Measurements from ENCODE around the gene SLCO3A1.
A peak's percentile ranks its signal among the peaks of the same experiment; 100 is the strongest.

The SLCO3A1 gene

DNA sequence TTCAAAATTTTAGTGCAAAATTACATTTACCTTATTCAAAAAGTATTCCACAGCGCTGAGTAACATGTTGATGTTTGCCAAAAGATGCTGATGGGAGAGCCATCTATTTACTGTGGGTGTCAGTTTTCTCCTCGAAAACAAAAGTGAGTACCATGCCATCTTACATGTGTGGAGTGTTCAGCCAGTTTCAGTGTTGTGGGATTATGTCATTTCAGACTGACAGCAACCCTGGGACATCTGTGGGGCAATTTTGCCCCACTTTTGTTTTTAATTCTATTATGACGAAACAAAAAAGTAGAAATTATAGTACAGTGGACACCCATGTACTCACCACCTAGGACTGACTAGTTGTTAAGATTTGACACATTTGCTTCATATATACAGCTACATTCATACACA, 19.6 kb downstream of the SLCO3A1 start:
- Histone ChIP-seq H3K4me1 (ENCODE audit: insufficient read depth, low read length) (peaks cover 6% of the 10 kb centered on the region; the same call in 1 of the 2 replicates), H3K4me3 (ENCODE audit: low read length) (no peak overlapping the region), H3K9ac (ENCODE audit: low read depth, low read length) (no peak overlapping the region), H3K27ac (ENCODE audit: low read length) (no peak overlapping the region), H3K9me3 (ENCODE audit: insufficient read depth, low read depth, low read length) (no peaks in the 10 kb centered on the region), H3K27me3 (ENCODE audit: insufficient read depth, low read length) (no peaks in the 10 kb centered on the region), H3K36me3 (ENCODE audit: insufficient read depth, low read depth, low read length) (no peaks in the 10 kb centered on the region)

- Histone ChIP-seq H3K9ac (ENCODE audit: low read depth, low read length) (no peak overlapping the region), H3K27ac (ENCODE audit: low read length) (no peak overlapping the region), H3K36me3 (ENCODE audit: insufficient read depth, low read depth, low read length) (no peaks in the 10 kb centered on the region)
Observed at GRCh38 chr15:91874171-91874570, 20.7 kb downstream of the SLCO3A1 start.

DNA sequence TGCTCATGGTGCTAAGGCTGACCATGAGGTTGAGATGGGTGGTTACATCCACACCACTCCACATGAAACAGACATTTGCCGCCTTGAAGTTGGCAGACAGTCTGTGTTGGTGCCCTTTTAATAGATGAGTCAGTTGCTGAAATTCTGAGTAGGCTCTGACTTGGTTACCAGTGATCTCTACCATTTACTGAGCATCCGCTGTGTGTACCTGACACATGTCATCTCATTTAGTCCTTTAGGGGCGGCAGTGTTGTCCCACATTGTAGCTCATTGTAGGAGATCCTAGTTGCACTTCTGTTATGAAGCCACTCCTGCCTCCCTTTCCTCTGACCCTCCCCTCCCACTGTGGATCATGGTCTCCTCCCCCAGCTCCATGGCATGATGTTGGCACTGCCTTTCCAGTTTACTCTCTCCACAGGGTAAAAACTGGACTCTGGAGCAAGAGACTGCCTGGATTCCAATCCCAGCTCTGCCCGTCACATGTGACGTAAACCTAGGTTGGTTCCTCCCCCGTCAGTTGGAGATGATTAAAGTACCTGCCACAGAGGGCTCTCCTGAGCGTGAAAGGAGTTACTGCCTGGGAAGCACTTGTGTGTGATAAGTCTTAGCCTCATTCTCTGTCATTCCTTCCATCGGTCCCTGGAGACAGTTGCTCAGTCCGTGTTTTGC, 21.6 kb downstream of the SLCO3A1 start:
- no peak overlapping the region for H3K27ac ChIP-seq (ENCODE audit: low read length)
- H3K4me1 ChIP-seq (ENCODE audit: insufficient read depth, low read length): peaks cover 3% of the 10 kb centered on the region; the same call in 1 of the 2 replicates
- H3K9me3 ChIP-seq (ENCODE audit: insufficient read depth, low read depth, low read length): no peaks in the 10 kb centered on the region
- no peaks in the 10 kb centered on the region for H3K36me3 ChIP-seq (ENCODE audit: insufficient read depth, low read depth, low read length)
- no peak overlapping the region for H3K4me3 ChIP-seq (ENCODE audit: low read length)
- no peak overlapping the region for H3K9ac ChIP-seq (ENCODE audit: low read depth, low read length)
- no peaks in the 10 kb centered on the region for H3K27me3 ChIP-seq (ENCODE audit: insufficient read depth, low read length)

More at GRCh38 chr15:91874171-91874570, 20.7 kb downstream of the SLCO3A1 start:
- Histone ChIP-seq H3K27me3 (ENCODE audit: insufficient read depth, low read length) (no peaks in the 10 kb centered on the region), H3K9me3 (ENCODE audit: insufficient read depth, low read depth, low read length) (no peaks in the 10 kb centered on the region), H3K4me3 (ENCODE audit: low read length) (no peak overlapping the region), H3K4me1 (ENCODE audit: insufficient read depth, low read length) (peaks cover 6% of the 10 kb centered on the region; the same call in 1 of the 2 replicates)

- Histone ChIP-seq H3K27ac (ENCODE audit: low read length) (no peak overlapping the region), H3K9me3 (ENCODE audit: insufficient read depth, low read depth, low read length) (no peaks in the 10 kb centered on the region), H3K36me3 (ENCODE audit: insufficient read depth, low read depth, low read length) (no peaks in the 10 kb centered on the region), H3K4me3 (ENCODE audit: low read length) (no peak overlapping the region), H3K27me3 (ENCODE audit: insufficient read depth, low read length) (no peaks in the 10 kb centered on the region), H3K4me1 (ENCODE audit: insufficient read depth, low read length) (peaks cover 4% of the 10 kb centered on the region; the same call in 1 of the 2 replicates), H3K9ac (ENCODE audit: low read depth, low read length) (no peak overlapping the region)
Observed at GRCh38 chr15:91876187-91876586, 22.7 kb downstream of the SLCO3A1 start.

DNA sequence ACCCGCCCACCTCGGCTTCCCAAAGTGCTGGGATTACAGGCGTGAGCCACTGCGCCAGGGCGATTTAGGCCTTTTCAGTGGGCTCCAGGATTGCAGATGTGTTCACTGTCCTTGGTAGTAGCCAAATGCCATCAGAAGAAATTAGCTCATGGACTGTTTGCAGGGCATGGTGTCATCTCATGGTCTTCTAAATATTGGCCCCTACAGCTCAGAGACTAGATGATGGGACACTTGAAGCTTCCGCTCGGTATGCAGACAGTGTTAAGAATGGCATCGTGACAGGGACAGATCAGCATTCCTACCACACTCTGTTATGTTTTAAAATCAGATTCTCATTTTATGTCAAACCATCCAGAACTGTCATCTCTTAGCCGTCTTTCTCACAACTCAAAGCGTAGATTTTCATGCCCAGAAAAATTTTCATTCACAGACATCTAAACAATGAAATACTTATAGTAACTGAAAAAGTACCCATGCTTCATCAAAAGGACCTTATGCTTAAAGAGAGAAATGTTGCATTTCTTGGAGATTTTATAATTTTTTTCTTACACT, 24.9 kb downstream of the SLCO3A1 start:
- Histone ChIP-seq H3K36me3 (ENCODE audit: insufficient read depth, low read depth, low read length) (no peaks in the 10 kb centered on the region), H3K4me3 (ENCODE audit: low read length) (no peak overlapping the region), H3K27me3 (ENCODE audit: insufficient read depth, low read length) (no peaks in the 10 kb centered on the region), H3K27ac (ENCODE audit: low read length) (no peak overlapping the region), H3K9ac (ENCODE audit: low read depth, low read length) (no peak overlapping the region), H3K4me1 (ENCODE audit: insufficient read depth, low read length) (peaks cover 16% of the 10 kb centered on the region; the same call in 1 of the 2 replicates), H3K9me3 (ENCODE audit: insufficient read depth, low read depth, low read length) (no peaks in the 10 kb centered on the region)

GRCh38 chr15:91879158-91879557, 25.6 kb downstream of the SLCO3A1 start:
- H3K27me3 ChIP-seq (ENCODE audit: insufficient read depth, low read length): no peaks in the 10 kb centered on the region
- peaks cover 16% of the 10 kb centered on the region; the same call in 1 of the 2 replicates for H3K4me1 ChIP-seq (ENCODE audit: insufficient read depth, low read length)
- no peaks in the 10 kb centered on the region for H3K9me3 ChIP-seq (ENCODE audit: insufficient read depth, low read depth, low read length)
- no peak overlapping the region for H3K4me3 ChIP-seq (ENCODE audit: low read length)
- H3K9ac ChIP-seq (ENCODE audit: low read depth, low read length): no peak overlapping the region
- no peaks in the 10 kb centered on the region for H3K36me3 ChIP-seq (ENCODE audit: insufficient read depth, low read depth, low read length)
- H3K27ac ChIP-seq (ENCODE audit: low read length): no peak overlapping the region

- Histone ChIP-seq H3K4me1 (ENCODE audit: insufficient read depth, low read length) (peaks cover 16% of the 10 kb centered on the region; the same call in 1 of the 2 replicates), H3K4me3 (ENCODE audit: low read length) (no peak overlapping the region), H3K27ac (ENCODE audit: low read length) (no peak overlapping the region), H3K27me3 (ENCODE audit: insufficient read depth, low read length) (no peaks in the 10 kb centered on the region), H3K36me3 (ENCODE audit: insufficient read depth, low read depth, low read length) (no peaks in the 10 kb centered on the region), H3K9ac (ENCODE audit: low read depth, low read length) (no peak overlapping the region), H3K9me3 (ENCODE audit: insufficient read depth, low read depth, low read length) (no peaks in the 10 kb centered on the region)
Observed at GRCh38 chr15:91880373-91880772, 26.9 kb downstream of the SLCO3A1 start.

GRCh38 chr15:91881569-91882297, 28.2 kb downstream of the SLCO3A1 start:
- peaks cover 16% of the 10 kb centered on the region; the same call in 1 of the 2 replicates for H3K4me1 ChIP-seq (ENCODE audit: insufficient read depth, low read length)
- no peaks in the 10 kb centered on the region for H3K36me3 ChIP-seq (ENCODE audit: insufficient read depth, low read depth, low read length)
- H3K27me3 ChIP-seq (ENCODE audit: insufficient read depth, low read length): no peaks in the 10 kb centered on the region
- H3K4me3 ChIP-seq (ENCODE audit: low read length): peak overlapping the region; percentile 1; the same call in 1 of the 2 replicates
- H3K9ac ChIP-seq (ENCODE audit: low read depth, low read length): no peak overlapping the region
- no peak overlapping the region for H3K27ac ChIP-seq (ENCODE audit: low read length)
- H3K9me3 ChIP-seq (ENCODE audit: insufficient read depth, low read depth, low read length): no peaks in the 10 kb centered on the region

DNA sequence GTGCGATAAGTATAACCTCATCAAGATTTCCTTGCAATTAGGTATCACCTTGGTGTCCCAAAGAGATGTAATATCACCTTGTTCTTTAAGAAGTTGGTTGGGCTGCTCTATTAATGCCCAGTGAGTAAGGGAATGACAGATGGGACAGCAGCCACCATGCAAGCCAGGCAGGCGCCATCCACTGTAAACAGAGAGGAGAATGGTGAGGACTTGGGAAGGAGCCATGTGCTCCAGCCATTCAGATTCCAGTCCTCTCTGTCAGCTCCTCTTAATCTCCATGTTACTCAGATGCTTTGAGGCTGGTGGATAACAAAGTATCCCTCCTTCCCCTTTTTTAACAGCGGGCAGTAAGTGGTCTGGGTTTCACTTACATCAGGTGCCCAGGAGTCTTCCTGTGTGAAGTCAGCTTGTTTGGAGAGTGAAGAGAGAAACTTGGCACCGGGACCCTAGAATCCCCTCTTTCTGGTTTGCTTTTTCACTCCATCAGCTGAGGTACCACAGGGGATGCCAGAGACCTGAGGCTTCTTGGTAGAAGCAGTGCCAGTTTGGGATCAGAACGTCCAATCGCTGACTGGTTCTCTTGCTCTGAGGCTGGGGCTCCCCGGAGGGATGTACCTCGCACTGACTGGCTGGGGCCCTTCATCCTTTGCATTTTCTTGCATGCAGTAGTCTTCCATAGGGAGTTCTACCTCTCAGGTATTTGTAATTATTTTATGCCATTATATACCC, 29.5 kb downstream of the SLCO3A1 start:
- H3K4me3 ChIP-seq (ENCODE audit: low read length): no peak overlapping the region
- H3K9ac ChIP-seq (ENCODE audit: low read depth, low read length): no peak overlapping the region
- H3K27ac ChIP-seq (ENCODE audit: low read length): no peak overlapping the region
- no peaks in the 10 kb centered on the region for H3K27me3 ChIP-seq (ENCODE audit: insufficient read depth, low read length)
- H3K4me1 ChIP-seq (ENCODE audit: insufficient read depth, low read length): peaks cover 23% of the 10 kb centered on the region; the same call in 1 of the 2 replicates
- no peaks in the 10 kb centered on the region for H3K9me3 ChIP-seq (ENCODE audit: insufficient read depth, low read depth, low read length)
- no peaks in the 10 kb centered on the region for H3K36me3 ChIP-seq (ENCODE audit: insufficient read depth, low read depth, low read length)

- Histone ChIP-seq H3K9ac (ENCODE audit: low read depth, low read length) (no peak overlapping the region), H3K27me3 (ENCODE audit: insufficient read depth, low read length) (no peaks in the 10 kb centered on the region), H3K27ac (ENCODE audit: low read length) (no peak overlapping the region), H3K36me3 (ENCODE audit: insufficient read depth, low read depth, low read length) (no peaks in the 10 kb centered on the region), H3K4me3 (ENCODE audit: low read length) (no peak overlapping the region), H3K4me1 (ENCODE audit: insufficient read depth, low read length) (peaks cover 23% of the 10 kb centered on the region; the same call in 1 of the 2 replicates), H3K9me3 (ENCODE audit: insufficient read depth, low read depth, low read length) (no peaks in the 10 kb centered on the region)
Observed at GRCh38 chr15:91884606-91885005, 31.1 kb downstream of the SLCO3A1 start.

- Histone ChIP-seq H3K9me3 (ENCODE audit: insufficient read depth, low read depth, low read length) (no peaks in the 10 kb centered on the region), H3K4me1 (ENCODE audit: insufficient read depth, low read length) (peaks cover 23% of the 10 kb centered on the region; the same call in 1 of the 2 replicates), H3K36me3 (ENCODE audit: insufficient read depth, low read depth, low read length) (no peaks in the 10 kb centered on the region), H3K27me3 (ENCODE audit: insufficient read depth, low read length) (no peaks in the 10 kb centered on the region), H3K27ac (ENCODE audit: low read length) (no peak overlapping the region), H3K4me3 (ENCODE audit: low read length) (no peak overlapping the region), H3K9ac (ENCODE audit: low read depth, low read length) (no peak overlapping the region)
Observed at GRCh38 chr15:91885054-91885453, 31.5 kb downstream of the SLCO3A1 start.

Data from iPS-20b (cell line).